Uterus (tissue), 2 donors: ENCODE results near the gene CFAP20DC.

Experiments used
- CTCF ChIP-seq, 4 experiments: fragments of 200-600 bp in 2 of 4; fragments of 450-650 bp in 2 of 4; sonication (generic) in 2 of 4; IDR thresholded peaks; one replicate each; pipeline ENCODE4 v1.5.1; 2016 to 2019; ENCODE audit warnings: antibody characterized with exemption in 4 of 4, mild to moderate bottlenecking in 2 of 4, moderate library complexity in 1 of 4
- POLR2A ChIP-seq, 2 donors: fragments of 450-650 bp; IDR thresholded peaks; one replicate each; pipeline ENCODE4 v1.6.1; 2016; ENCODE audit warnings: antibody characterized with exemption in 2 of 2, mild to moderate bottlenecking in 1 of 2, moderate library complexity in 1 of 2

DNA sequence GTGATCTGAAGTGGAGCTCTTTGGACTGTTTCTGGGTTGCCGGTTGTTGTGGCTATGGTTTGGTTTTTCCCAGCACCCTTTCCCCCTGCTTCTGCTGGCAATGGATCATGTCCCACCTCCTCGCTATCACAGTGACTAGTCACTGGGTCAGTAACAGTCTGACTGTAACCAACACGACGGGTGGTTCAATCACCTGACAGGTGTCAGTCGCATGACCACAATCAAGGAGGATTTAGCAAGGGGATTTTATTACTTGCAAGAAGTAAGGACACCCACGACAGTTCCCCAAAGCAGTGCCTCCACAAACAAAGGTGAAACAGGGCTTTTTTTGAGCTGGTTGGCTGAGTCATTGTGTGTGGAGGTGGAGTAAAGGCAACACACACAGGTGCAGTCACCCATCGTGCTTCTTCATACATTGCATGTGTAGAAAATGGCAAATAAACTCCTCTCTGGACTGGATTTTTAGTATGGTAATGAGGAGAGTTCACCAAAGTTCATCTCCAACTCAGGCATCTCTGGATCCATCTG is 324.4 kb downstream of the CFAP20DC start:
- TF ChIP-seq CTCF (IDR thresholded peaks at IDR 0.05) (no peak), POLR2A (IDR thresholded peaks at IDR 0.05) (no peak)
